HG03103 (cell line): ENCODE measurements around the gene DPYD.
"Not testable (repeated sequence)": the region's sequence is repeated elsewhere in the genome, so short reads cannot be mapped to it uniquely, and the experiment has no call there.

Experiments
- ATAC-seq: cut with Tn5 transposase; IDR thresholded peaks from one replicate; pipeline ENCODE4 v1.9.1; 2021; ENCODE audit warnings: low read depth; ENCODE audit not compliant: unreplicated experiment

DPYD gene

DNA sequence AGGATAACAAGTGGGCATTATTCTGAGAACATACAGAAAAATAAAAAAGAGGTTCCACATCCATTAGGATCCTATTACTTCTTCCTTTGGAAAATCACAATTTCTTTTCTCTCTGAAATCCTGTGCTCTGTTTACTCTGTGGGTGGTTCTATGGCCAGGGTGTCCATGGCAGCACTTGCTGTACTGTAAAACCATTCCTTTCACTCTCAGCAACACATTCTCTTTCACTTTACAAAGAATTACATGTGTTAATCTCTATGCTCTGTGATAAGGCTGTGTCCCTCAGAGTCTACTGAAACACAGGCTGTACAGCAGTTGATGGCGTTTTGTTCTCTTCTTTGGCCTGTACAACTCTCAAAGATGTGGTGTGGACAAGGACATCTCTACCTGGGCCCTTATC, 675.2 kb downstream of the DPYD start:
- ATAC-seq: no peak

GRCh38 chr1:97245026-97245425, 675.8 kb downstream of the DPYD start:
- no peak for ATAC-seq

GRCh38 chr1:97243973-97244560, 676.8 kb downstream of the DPYD start:
- ATAC-seq: no peak

DNA sequence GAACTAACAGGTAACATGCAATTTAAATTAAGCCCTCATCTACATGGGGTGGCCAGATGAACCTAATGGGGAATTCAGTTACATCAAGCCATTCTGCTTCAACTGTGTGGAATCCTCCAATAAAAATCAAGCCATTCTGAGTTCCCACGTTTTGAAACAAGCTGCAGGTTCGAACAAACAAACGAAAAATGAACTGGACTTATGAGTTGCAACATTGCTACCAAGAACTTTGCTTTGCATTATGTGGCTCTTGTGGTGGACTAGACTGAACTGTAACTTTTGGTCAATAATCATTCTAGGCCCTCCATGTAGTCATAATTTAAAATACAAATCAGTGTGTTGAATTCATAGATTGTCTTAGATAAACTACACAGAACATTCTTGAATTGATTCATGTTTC, 682.0 kb downstream of the DPYD start:
- no peak for ATAC-seq

- ATAC-seq: not testable (repeated sequence)
Observed at GRCh38 chr1:97231354-97231753, 689.5 kb downstream of the DPYD start.

DNA sequence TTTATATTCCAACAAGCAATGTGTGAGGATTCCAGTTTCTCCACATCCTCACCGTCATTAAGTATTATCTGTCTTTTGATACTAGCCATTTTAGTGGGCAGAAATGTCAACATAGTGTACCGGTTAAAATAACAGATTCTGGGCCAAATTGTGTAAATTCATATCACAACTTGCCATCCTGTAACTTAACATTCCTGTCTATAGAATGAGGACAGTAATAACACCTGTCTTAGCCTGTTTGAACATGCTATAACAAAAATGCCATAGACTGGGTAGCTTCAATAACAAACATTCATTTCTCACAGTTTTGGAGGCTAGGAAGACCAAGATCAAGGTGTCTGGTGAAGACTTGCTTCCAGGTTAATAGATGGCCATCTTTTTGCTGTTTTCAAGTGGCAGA, 708.2 kb downstream of the DPYD start:
- no peak for ATAC-seq

- ATAC-seq: no peak
Observed at GRCh38 chr1:97210307-97210706, 710.5 kb downstream of the DPYD start.

GRCh38 chr1:97209381-97209957, 711.4 kb downstream of the DPYD start:
- ATAC-seq: no peak

DNA sequence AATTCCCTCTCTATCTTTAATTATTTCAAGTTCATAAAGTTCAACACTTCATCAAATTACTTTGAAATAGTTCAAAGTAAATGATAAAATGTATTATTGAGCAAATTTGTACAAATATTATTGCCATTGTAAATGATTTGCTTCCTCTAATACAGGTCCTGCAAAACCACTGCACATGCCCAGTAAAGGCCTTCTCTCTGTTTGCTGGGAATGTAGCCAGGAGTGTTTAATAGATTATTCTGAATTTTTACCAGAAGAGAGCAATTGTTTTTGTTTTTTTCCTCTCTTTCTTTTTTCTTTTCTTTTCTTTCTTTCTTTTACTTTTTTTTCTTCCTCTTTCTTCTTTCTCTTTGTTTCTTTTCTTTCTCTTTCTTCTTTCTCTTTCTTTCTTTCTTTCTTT, 713.0 kb downstream of the DPYD start:
- no peak for ATAC-seq

- ATAC-seq: no peak
Observed at GRCh38 chr1:97204468-97204867, 716.4 kb downstream of the DPYD start.

DNA sequence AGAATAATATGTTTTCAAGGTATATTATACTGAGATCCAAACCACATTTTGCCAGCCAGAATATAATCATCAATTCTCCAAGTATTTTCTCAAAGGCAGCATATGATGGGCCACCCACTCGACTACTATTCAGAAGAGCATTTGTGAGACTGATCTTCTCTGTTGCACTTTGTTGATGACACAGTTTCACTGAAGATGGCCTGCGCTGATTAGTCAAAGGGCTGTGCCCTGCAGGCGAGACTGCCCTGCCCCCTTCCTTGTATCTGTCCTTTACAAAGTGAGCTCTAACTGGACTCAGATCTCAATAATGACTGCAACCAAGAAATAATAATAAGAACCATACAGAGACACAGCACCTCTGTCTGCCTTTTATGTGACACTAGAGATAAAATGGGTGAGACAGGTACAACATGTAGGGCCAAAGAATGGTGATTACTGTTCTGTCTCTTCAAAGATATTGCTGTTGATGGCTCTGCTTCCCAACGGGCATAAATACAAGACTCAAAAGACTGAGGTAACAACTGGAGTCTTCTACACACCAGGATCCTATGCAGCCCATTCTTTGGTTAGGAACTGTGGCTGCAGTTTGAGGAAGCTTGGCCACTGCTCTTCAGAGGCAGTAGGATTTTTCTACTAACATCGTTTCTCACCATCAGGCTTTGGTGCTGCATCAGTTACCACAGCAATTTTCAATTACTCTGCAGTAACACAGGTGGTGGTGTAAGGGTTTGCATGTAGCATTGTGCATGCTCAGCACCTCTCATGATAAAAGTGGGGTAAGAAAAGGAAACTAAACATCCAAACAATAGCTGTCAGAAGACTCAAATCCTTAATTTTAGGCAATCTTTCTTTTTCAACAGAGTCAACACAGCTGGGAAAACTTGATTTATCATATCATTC, 718.1 kb downstream of the DPYD start:
- ATAC-seq: no peak

- no peak for ATAC-seq
Observed at GRCh38 chr1:97201641-97202040, 719.2 kb downstream of the DPYD start.

GRCh38 chr1:97200595-97200994, 720.2 kb downstream of the DPYD start:
- no peak for ATAC-seq

- no peak for ATAC-seq
Observed at GRCh38 chr1:97196825-97197516, 723.9 kb downstream of the DPYD start.

DNA sequence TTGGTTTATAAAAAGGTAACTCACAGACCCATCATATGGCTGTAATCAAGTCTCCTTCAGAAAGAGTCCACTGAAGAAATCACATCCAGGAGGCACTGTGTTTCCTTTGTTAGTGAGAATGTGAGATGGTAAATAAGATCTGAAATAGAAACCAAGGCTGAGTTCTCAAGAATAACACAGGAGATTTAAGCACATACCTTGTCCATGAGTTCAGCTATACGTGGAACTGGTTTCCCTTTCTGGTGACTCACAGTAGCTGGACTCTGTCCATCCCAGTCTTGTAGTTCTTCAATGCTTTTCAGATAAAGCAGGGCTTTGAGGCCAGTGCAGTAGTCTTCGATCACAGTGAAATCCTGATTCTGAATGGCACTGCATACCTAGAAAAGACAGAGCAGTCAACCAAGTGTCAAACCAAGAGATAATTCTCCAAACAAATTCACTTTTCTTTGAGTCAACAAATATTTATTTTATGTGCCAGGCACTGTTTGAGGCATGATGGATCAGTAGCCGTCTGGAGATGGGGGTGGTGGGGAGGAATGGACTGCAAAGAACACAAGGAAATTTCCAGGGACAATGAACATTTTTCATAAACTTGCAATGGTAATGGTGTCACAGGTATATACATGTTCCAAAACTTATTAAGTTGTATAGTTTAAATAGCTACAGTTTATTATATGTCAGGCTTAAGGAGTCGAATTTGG, 727.8 kb downstream of the DPYD start:
- ATAC-seq: no peak

- ATAC-seq: no peak
Observed at GRCh38 chr1:97190326-97190725, 730.5 kb downstream of the DPYD start.

GRCh38 chr1:97186381-97186780, 734.5 kb downstream of the DPYD start:
- ATAC-seq: no peak

DNA sequence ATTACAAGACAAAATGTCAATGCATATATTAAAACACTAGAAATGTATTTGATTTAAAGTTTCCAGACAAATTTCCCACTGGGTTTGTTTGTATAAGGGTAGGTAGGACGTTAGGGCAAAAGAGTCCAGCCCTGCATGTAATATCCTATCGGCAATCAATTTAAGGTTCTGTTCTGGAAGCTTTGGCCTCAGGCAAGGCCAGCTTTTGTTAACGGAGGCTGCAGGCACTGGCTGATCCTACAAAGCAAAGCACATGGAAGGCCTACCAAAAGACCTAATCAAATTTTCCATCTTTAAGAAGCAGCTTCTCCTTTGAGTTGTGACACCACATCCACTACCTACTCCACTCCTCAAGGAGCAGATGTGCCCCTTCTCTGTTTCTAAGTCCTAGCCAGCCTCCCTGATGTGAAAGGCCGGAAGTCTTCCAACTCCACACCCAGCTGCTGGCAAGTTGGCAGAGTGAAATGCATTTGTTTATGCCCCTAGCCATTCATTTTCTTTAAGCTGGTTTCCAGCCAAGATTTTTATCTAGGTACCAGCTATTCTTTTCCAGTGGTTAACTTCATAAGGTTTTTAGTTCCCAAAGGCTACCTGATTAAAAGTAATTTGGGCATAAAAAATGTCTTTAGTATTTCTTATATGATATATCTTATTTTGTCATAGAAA, 746.7 kb downstream of the DPYD start:
- ATAC-seq: no peak

GRCh38 chr1:97170300-97170699, 750.5 kb downstream of the DPYD start:
- ATAC-seq: no peak

DNA sequence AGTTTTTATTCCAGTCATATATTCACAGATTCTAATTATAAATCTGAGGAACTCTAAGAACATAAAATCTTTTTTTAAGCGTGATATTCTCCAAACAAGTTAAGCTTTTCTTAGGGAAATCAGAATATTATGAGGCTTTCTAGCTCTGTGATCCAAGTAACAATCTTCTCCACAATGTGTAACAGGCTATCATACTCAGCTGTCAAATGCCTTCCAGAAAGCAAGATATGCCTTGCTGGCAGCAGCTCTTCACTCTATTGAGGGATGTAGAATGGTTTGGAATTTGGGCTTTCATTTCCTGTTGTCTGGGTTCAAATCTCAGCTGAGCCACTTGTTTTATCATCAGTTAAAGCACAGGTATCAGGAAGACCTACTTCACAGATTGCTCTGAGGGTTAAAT, 752.8 kb downstream of the DPYD start:
- no peak for ATAC-seq
